HUDEP-2 (cell line): ENCODE results near the gene PLSCR1.
"Not testable (repeated sequence)": the region's sequence is repeated elsewhere in the genome, so short reads cannot be mapped to it uniquely, and the experiment has no call there.

Experiments used
- DNase-seq, 76 experiments: peaks; one replicate each; lab custom pipeline; 2025; ENCODE audit not compliant: unreplicated experiment in 76 of 76; lab: John Stamatoyannopoulos, UW

Gene PLSCR1

GRCh38 chr3:146485297-146485696, 59.1 kb downstream of the PLSCR1 start:
- no peak for DNase-seq

GRCh38 chr3:146476094-146476740, 68.2 kb downstream of the PLSCR1 start:
- no peak for DNase-seq

DNA sequence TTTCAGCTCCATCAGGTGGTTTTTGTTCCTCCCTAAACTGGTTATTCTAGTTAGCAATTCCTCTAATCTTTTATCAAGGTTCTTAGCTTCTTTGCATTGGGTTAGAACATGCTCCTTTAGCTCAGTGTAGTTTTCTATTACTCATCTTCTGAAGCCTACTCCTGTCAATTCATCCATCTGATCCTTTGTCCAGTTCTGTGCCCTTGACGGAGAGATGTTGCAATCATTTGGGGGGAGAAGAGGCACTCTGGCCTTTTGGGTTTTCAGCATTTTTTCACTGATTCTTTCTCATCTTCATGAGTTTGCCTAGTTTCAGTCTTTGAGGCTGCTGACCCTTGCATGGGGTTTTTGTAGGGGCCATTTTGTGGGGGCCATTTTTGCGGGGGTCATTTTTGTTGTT, 69.4 kb downstream of the PLSCR1 start:
- not testable (repeated sequence) for DNase-seq

DNA sequence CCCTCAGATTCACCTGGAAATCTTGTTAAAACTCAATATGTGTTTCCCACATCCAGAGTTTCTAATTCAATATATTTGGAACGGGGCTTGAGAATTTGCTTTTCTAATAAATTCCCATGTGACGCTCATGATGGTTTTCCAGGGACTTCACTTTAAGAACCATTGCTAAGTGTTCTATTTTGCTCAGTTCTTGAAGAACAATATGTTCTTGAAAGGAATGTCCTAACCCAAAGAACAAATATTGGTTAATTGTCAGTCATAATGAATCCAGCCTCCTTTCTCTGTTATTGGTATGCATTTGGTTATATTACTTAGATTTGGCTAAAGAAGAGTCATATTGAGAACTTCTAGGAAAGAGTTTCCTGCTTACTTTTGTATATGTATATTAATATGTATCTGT, 70.7 kb downstream of the PLSCR1 start:
- no peak for DNase-seq

GRCh38 chr3:146472611-146473010, 71.8 kb downstream of the PLSCR1 start:
- DNase-seq: no peak

GRCh38 chr3:146471012-146471411, 73.4 kb downstream of the PLSCR1 start:
- no peak for DNase-seq

GRCh38 chr3:146470425-146470990, 73.9 kb downstream of the PLSCR1 start:
- no peak for DNase-seq

- DNase-seq: peak in 9 of 76 experiments; percentile 2 to 29 (median 6)
These were observed 75.0 kb downstream of the PLSCR1 start, which contains the start of gene PLSCR2 for GRCh38 chr3:146469150-146470017. TSS of gene PLSCR2 (minus strand) at chr3:146469561. CDS start at chr3:146459904, 9,657 bp downstream.

GRCh38 chr3:146468671-146469149, 75.7 kb downstream of the PLSCR1 start:
- DNase-seq: no peak

DNA sequence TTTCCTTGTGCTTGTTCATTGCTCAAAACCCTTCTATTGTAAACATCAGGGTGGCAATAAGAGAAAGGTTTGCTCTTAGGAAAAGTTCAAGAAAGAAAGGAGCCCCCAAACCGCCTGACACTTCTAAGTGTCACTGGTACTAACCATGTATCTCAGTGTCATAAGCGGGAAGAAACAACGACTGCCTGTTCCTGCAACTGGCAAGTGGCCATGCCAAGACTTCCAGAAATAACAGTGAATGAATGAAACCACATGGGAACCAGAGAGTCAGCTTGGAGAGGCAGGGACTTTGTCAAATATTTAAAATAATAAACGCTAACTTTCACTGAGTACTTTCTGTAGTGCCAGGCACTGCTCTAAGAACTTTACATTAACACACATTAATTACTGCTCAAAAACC, 76.2 kb downstream of the PLSCR1 start:
- DNase-seq: no peak

DNA sequence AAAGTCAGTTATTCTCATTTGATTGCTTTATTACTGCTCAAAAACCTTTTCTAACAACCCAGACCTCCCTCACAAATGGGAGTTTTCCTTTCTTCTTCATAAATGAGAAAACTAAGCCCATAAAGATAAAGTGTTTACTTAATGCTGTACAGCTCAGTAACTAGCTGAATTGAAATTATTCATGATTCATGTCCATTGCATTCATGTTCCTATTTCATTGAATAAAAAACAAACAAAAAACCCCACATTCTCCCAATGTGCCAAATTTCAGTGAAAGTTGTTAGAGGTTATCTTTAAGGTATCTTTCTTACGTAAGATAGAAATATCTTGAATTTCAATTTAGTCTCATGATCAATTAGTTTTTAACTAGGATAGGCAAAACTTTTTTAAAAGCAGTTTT, 77.8 kb downstream of the PLSCR1 start:
- DNase-seq: no peak

- no peak for DNase-seq
These were observed 78.5 kb downstream of the PLSCR1 start for GRCh38 chr3:146465693-146466465.
